Neural cell (in vitro differentiated cells): Measurements from ENCODE around the gene NSMF.

ENCODE experiments used
- CTCF ChIP-seq: fragments of 450-650 bp; IDR thresholded peaks from 2 replicates; pipeline ENCODE4 v1.5.1; 2014; ENCODE audit warnings: antibody characterized with exemption, mild to moderate bottlenecking, moderate library complexity; ENCODE audit not compliant: poor library complexity, severe bottlenecking
- EP300 ChIP-seq: fragments of 450-650 bp; conservative IDR thresholded peaks from 2 replicates; pipeline ENCODE4 v1.6.1; 2014; ENCODE audit warnings: antibody characterized with exemption, mild to moderate bottlenecking, moderate library complexity; ENCODE audit not compliant: poor library complexity, severe bottlenecking
- EZH2 ChIP-seq: fragments of 200-600, 300-800 bp; shearing (Covaris generic), sonication (generic); IDR thresholded peaks from 2 replicates; pipeline ENCODE4 v1.6.1; 2014; ENCODE audit warnings: antibody characterized with exemption, low read length, borderline replicate concordance, mild to moderate bottlenecking; ENCODE audit not compliant: insufficient read depth, poor library complexity, severe bottlenecking
- POLR2AphosphoS5 ChIP-seq: IDR thresholded peaks from 2 replicates; pipeline ENCODE4 v1.6.1; 2012
- RAD21 ChIP-seq: fragments of 450-650 bp; conservative IDR thresholded peaks from 2 replicates; pipeline ENCODE4 v1.6.1; 2014; ENCODE audit warnings: antibody characterized with exemption, mild to moderate bottlenecking, moderate library complexity
- TAF1 ChIP-seq: IDR thresholded peaks from 2 replicates; pipeline ENCODE4 v1.6.1; 2012; ENCODE audit warnings: low read depth
- TF ChIP-seq, protein P1 (sequence below): IDR thresholded peaks from 2 replicates; pipeline ENCODE4 v1.6.1; 2012; ENCODE audit warnings: borderline replicate concordance

GRCh38 chr9:137444106-137444790 is 14.9 kb downstream of the NSMF start:
- TF ChIP-seq CTCF (no peak), EZH2 (no peak), POLR2AphosphoS5 (no peak), RAD21 (no peak), TAF1 (no peak), EP300 (no peak)
- TF ChIP-seq, protein P1, sequence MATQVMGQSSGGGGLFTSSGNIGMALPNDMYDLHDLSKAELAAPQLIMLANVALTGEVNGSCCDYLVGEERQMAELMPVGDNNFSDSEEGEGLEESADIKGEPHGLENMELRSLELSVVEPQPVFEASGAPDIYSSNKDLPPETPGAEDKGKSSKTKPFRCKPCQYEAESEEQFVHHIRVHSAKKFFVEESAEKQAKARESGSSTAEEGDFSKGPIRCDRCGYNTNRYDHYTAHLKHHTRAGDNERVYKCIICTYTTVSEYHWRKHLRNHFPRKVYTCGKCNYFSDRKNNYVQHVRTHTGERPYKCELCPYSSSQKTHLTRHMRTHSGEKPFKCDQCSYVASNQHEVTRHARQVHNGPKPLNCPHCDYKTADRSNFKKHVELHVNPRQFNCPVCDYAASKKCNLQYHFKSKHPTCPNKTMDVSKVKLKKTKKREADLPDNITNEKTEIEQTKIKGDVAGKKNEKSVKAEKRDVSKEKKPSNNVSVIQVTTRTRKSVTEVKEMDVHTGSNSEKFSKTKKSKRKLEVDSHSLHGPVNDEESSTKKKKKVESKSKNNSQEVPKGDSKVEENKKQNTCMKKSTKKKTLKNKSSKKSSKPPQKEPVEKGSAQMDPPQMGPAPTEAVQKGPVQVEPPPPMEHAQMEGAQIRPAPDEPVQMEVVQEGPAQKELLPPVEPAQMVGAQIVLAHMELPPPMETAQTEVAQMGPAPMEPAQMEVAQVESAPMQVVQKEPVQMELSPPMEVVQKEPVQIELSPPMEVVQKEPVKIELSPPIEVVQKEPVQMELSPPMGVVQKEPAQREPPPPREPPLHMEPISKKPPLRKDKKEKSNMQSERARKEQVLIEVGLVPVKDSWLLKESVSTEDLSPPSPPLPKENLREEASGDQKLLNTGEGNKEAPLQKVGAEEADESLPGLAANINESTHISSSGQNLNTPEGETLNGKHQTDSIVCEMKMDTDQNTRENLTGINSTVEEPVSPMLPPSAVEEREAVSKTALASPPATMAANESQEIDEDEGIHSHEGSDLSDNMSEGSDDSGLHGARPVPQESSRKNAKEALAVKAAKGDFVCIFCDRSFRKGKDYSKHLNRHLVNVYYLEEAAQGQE: no peak
